DOHH2 (cell line): ENCODE measurements around the gene CHRNB2.

Experiments
- H3F3A ChIP-seq: fragments of 200-600 bp; sonication (generic), shearing (Covaris generic); 2 replicates; pipeline ENCODE4 v1.6.0; 2016; ENCODE audit warnings: antibody characterized with exemption, mild to moderate bottlenecking; ENCODE audit not compliant: control insufficient read depth, insufficient read depth
- H3K27ac ChIP-seq: fragments of 200-600 bp; sonication (generic); 2 replicates; pipeline ENCODE4 v1.5.1; 2014; ENCODE audit warnings: low read depth, mild to moderate bottlenecking, low read length, moderate library complexity
- H3K27me3 ChIP-seq: fragments of 200-600 bp; sonication (generic); 2 replicates; pipeline ENCODE4 v1.6.1; 2014; ENCODE audit warnings: mild to moderate bottlenecking, low read length, mixed read lengths; ENCODE audit not compliant: control insufficient read depth
- H3K36me3 ChIP-seq: fragments of 200-600 bp; sonication (generic); 2 replicates; pipeline ENCODE4 v1.6.1; 2014; ENCODE audit warnings: mild to moderate bottlenecking, low read length, moderate library complexity, mixed read lengths; ENCODE audit not compliant: control insufficient read depth
- H3K4me1 ChIP-seq: fragments of 200-600 bp; sonication (generic); 2 replicates; pipeline ENCODE4 v1.6.1; 2014; ENCODE audit warnings: mild to moderate bottlenecking, low read length, mixed read lengths; ENCODE audit not compliant: control insufficient read depth
- H3K4me2 ChIP-seq: fragments of 200-600 bp; sonication (generic); 2 replicates; pipeline ENCODE4 v1.6.0; 2014; ENCODE audit warnings: mild to moderate bottlenecking, low read length, moderate library complexity
- H3K4me3 ChIP-seq: fragments of 200-600 bp; sonication (generic); 2 replicates; pipeline ENCODE4 v1.5.1; 2014; ENCODE audit warnings: mild to moderate bottlenecking, low read length, mixed read lengths
- H3K79me2 ChIP-seq: fragments of 200-600 bp; sonication (generic); 2 replicates; pipeline ENCODE4 v1.6.1; 2014; ENCODE audit warnings: mild to moderate bottlenecking, low read length, mixed read lengths; ENCODE audit not compliant: control insufficient read depth
- H3K9me2 ChIP-seq: fragments of 200-600 bp; sonication (generic); replicated peaks from 2 replicates; pipeline ENCODE4 v1.6.1; 2014; ENCODE audit warnings: mild to moderate bottlenecking, low read length, mixed read lengths; ENCODE audit not compliant: control insufficient read depth
- H3K9me3 ChIP-seq: fragments of 200-600 bp; sonication (generic); 2 replicates; pipeline ENCODE4 v1.6.1; 2014; ENCODE audit warnings: antibody characterized with exemption, low read length, mixed read lengths; ENCODE audit not compliant: control insufficient read depth, insufficient read depth
- H4K20me1 ChIP-seq: fragments of 200-600 bp; sonication (generic); 2 replicates; pipeline ENCODE4 v1.6.0; 2014; ENCODE audit warnings: low read depth, mild to moderate bottlenecking, antibody characterized with exemption, low read length, moderate library complexity; ENCODE audit not compliant: control insufficient read depth, insufficient read depth
- CTCF ChIP-seq: fragments of 200-600 bp; sonication (generic); IDR thresholded peaks from one replicate; pipeline ENCODE4 v1.5.1; 2014; ENCODE audit warnings: antibody characterized with exemption, mild to moderate bottlenecking, low read depth, low read length; ENCODE audit not compliant: poor library complexity, severe bottlenecking
- EZH2phosphoT487 ChIP-seq: fragments of 200-600 bp; sonication (generic); IDR thresholded peaks from 2 replicates; pipeline ENCODE4 v1.6.1; 2017; ENCODE audit warnings: borderline replicate concordance, mild to moderate bottlenecking, antibody characterized with exemption, low read length, moderate library complexity, mixed read lengths

CHRNB2 gene

GRCh38 chr1:154533952-154534844 lies 33.4 kb upstream of the CHRNB2 start:
- no peaks in the 10 kb centered on the region for H3K4me1 ChIP-seq
- H3K27ac ChIP-seq, result no peak overlapping the region
- no peaks in the 10 kb centered on the region for H3K36me3 ChIP-seq
- H3K4me2 ChIP-seq, result no peak overlapping the region
- 0 out of 2 replicates have a peak, but pooled peaks cover 3% of the 10 kb centered on the region for H3K27me3 ChIP-seq
- TF ChIP-seq EZH2phosphoT487 (no peak), CTCF (peak; percentile 53)
- no peaks in the 10 kb centered on the region for H3F3A ChIP-seq
- H3K9me2 ChIP-seq, result no peaks in the 10 kb centered on the region
- no peaks in the 10 kb centered on the region for H4K20me1 ChIP-seq
- H3K4me3 ChIP-seq, result no peak overlapping the region
- no peaks in the 10 kb centered on the region for H3K79me2 ChIP-seq
- no peaks in the 10 kb centered on the region for H3K9me3 ChIP-seq

DNA sequence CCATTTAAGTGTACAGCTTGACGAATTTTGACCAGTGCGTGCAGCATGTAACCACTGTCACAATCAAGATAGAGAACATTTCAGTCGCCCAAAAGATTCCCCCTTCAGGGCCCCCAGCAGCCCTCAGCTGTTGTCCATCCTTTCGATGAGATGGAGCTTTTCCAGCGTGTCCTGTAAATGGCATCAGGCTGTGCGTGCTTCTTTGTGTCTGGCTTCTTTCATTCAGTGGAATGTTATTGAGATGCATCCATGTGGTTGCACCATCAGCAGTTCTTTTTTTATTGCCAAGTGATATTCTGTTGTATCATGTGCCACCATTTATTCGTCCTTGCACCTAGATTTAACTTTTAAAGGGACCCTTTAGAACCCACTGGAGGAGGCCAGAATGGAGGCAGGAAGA lies 31.0 kb upstream of the CHRNB2 start:
- no peaks in the 10 kb centered on the region for H4K20me1 ChIP-seq
- H3K79me2 ChIP-seq, result no peaks in the 10 kb centered on the region
- H3K27me3 ChIP-seq, result peaks cover 11% of the 10 kb centered on the region; the same call in 1 of the 2 replicates
- TF ChIP-seq CTCF (no peak), EZH2phosphoT487 (no peak)
- H3F3A ChIP-seq, result no peaks in the 10 kb centered on the region
- H3K9me2 ChIP-seq, result no peaks in the 10 kb centered on the region
- H3K9me3 ChIP-seq, result no peaks in the 10 kb centered on the region
- H3K4me3 ChIP-seq, result no peak overlapping the region
- no peaks in the 10 kb centered on the region for H3K36me3 ChIP-seq
- no peak overlapping the region for H3K4me2 ChIP-seq
- H3K27ac ChIP-seq, result no peak overlapping the region
- no peaks in the 10 kb centered on the region for H3K4me1 ChIP-seq

DNA sequence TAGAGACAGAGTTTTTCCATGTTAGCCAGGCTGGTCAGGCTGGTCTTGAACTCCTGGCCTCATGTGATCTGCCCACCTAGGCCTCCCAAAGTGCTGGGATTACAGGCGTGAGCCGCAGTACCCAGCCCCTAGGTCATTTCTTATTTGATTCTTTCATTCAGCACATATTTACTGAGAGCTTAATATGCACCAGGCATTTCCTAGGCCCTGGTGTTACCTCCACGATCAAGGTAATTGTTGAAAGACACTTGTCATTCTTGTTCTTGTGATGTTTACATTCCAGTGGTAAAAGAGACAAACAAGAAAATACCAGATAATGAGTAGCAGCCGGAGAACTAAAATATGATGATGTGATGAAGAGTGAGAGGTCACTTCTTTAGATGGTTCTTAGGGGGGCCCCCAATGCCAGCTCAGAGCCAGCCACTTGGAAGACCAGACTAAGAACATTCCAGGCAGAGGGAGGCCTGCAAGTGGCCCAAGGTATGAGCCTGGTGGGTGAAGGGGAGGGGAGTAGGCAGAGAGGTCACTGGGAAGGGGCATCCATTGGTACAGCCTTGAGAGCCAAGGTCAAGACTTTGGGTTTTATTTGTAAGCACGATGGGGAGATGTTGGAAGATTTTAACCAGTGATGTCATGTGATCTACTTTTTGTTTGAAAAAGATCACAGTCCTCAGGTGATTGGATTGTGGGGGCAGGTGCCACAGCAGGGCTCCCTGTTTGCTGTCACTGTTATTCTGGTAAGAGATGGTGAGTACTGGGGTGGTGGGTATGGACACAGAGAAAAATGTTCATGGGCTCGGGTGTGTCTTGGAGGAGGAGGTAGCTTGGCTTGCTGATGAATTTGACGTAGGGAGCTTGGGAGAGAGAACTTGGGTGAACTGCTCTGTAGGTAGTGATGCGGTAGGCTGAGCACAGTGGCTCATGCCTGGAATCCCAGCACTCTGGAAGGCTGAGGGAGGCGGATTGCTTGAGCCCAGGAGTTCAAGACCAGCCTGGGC lies 27.8 kb upstream of the CHRNB2 start:
- Histone ChIP-seq H3F3A (no peaks in the 10 kb centered on the region), H3K4me3 (no peak overlapping the region), H3K36me3 (no peaks in the 10 kb centered on the region), H4K20me1 (no peaks in the 10 kb centered on the region), H3K79me2 (no peaks in the 10 kb centered on the region), H3K4me1 (no peaks in the 10 kb centered on the region), H3K4me2 (no peak overlapping the region), H3K9me2 (no peaks in the 10 kb centered on the region), H3K27me3 (peaks cover 18% of the 10 kb centered on the region; the same call in 1 of the 2 replicates), H3K27ac (no peak overlapping the region), H3K9me3 (no peaks in the 10 kb centered on the region)
- TF ChIP-seq EZH2phosphoT487 (no peak), CTCF (no peak)
